ENCODE results near the gene POU6F2.

DNA sequence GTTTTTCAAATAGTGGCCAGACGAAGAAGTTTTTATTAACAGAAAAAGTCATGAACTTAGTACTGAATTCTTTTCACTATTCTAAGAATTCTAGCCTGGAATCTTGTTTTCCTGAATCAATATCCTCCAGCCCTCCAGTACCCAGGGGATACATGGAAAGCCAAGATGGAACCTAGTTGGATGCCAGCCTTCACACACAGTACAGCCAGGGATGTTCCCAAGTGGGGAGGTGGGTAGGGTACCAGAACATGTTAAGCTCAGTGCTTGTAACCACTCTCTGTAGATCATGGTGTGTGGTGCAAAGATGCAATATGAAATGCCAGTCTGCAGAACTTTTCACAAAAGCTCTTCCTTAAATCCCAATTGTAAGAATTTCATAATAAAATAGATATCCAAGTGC is 128.0 kb downstream of the POU6F2 start:
- TF ChIP-seq POLR2A (IDR thresholded peaks at IDR 0.05): no peak
- no peak for TF ChIP-seq CTCF (IDR thresholded peaks at IDR 0.05)
- TF ChIP-seq EP300 (IDR thresholded peaks at IDR 0.05): no peak
- no peak for TF ChIP-seq POLR2AphosphoS5 (IDR thresholded peaks at IDR 0.05)
